OCI-LY7 (cell line): ENCODE measurements around the gene LRBA.

Experiments
- EZH2phosphoT487 ChIP-seq: fragments of 200-600 bp; sonication (generic); IDR thresholded peaks from 2 replicates; pipeline ENCODE4 v1.6.1; 2018; ENCODE audit warnings: low read depth, borderline replicate concordance, mild to moderate bottlenecking, mixed run types, antibody characterized with exemption, low read length, moderate library complexity, mixed read lengths
- TF ChIP-seq, protein P1 (sequence below): fragments of 200-600 bp; sonication (generic); conservative IDR thresholded peaks from 2 replicates; pipeline ENCODE4 v1.5.1; 2014; ENCODE audit warnings: mild to moderate bottlenecking, antibody characterized with exemption, low read length, moderate library complexity, mixed read lengths

DNA sequence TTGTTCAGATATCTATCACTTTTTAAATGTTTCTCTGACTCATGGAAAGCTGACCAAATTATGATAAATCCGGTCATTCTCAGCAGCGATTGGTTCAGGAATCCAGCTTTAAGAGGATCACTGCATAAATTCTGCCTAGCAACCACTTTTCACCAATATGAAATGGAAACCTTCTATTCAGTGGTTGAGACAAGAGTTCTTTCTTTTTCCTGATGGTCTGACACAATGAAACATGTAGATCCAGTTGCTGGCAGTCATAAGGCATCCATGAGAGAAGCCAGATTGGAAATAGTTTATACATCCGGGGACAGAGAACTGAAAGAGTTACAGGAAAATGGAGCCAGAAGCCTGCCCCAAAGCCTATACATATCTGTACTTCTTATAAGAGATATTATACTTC, 406.0 kb downstream of the LRBA start:
- TF ChIP-seq, protein P1, sequence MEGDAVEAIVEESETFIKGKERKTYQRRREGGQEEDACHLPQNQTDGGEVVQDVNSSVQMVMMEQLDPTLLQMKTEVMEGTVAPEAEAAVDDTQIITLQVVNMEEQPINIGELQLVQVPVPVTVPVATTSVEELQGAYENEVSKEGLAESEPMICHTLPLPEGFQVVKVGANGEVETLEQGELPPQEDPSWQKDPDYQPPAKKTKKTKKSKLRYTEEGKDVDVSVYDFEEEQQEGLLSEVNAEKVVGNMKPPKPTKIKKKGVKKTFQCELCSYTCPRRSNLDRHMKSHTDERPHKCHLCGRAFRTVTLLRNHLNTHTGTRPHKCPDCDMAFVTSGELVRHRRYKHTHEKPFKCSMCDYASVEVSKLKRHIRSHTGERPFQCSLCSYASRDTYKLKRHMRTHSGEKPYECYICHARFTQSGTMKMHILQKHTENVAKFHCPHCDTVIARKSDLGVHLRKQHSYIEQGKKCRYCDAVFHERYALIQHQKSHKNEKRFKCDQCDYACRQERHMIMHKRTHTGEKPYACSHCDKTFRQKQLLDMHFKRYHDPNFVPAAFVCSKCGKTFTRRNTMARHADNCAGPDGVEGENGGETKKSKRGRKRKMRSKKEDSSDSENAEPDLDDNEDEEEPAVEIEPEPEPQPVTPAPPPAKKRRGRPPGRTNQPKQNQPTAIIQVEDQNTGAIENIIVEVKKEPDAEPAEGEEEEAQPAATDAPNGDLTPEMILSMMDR: no peak
- TF ChIP-seq EZH2phosphoT487: no peak
